Spleen (tissue), 3 donors: ENCODE measurements around the gene PXYLP1.

Source experiments
- POLR2A ChIP-seq, 3 donors: fragments of 450-650 bp; IDR thresholded peaks; one replicate each; pipeline ENCODE4 v1.5.1; 2017; ENCODE audit warnings: antibody characterized with exemption in 3 of 3, mild to moderate bottlenecking in 1 of 3
- POLR2AphosphoS5 ChIP-seq, 3 donors: sonication (generic); formaldehyde crosslinking; IDR thresholded peaks; one replicate each; pipeline ENCODE4 v1.5.1; 2017; ENCODE audit warnings: antibody characterized with exemption in 3 of 3

- TF ChIP-seq POLR2A (IDR thresholded peaks at IDR 0.05) (no peak), POLR2AphosphoS5 (IDR thresholded peaks at IDR 0.05) (no peak)
Observed at GRCh38 chr3:141225939-141226338, 5.7 kb upstream of the PXYLP1 start.
